ENCODE results near the gene ALPL.

ALPL gene

DNA sequence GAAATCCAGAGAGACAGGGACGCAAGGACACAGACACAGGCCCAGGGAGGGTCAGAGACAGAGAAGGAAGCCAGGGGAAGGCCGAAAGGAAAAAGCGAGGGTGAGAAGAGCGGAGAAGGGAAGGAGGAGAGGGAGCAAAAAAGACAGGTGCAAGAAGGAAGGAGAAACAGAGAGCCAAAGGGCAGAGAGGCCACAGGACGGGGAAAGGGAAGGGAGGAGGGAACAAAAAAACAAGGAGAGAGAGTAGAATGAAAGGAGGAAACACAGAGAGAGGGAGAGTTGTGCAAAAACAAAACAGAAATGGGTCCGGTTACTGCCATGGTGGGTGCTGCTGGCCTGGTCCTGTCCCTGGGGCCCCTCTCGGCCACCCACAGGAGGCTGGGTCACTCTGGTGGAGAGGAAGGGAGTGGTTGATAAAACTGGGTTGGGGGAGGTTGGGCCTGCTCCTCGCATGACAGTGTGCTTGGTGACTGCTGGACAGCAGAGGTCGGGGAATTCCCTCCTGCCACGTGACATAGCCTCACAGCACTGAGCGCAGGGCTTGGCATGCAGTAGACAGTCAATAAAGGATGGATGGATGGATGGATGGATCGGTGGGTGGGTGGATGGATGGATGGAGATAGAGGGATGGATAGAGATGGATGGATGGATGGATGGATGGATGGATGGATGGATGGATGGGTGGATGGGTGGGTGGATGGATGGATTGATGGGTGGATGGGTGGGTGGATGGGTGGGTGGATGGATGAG lies 95.2 kb downstream of the ALPL start:
- DNase-seq, result no peak

GRCh38 chr1:21605012-21605715 lies 95.9 kb downstream of the ALPL start:
- DNase-seq, result no peak

DNA sequence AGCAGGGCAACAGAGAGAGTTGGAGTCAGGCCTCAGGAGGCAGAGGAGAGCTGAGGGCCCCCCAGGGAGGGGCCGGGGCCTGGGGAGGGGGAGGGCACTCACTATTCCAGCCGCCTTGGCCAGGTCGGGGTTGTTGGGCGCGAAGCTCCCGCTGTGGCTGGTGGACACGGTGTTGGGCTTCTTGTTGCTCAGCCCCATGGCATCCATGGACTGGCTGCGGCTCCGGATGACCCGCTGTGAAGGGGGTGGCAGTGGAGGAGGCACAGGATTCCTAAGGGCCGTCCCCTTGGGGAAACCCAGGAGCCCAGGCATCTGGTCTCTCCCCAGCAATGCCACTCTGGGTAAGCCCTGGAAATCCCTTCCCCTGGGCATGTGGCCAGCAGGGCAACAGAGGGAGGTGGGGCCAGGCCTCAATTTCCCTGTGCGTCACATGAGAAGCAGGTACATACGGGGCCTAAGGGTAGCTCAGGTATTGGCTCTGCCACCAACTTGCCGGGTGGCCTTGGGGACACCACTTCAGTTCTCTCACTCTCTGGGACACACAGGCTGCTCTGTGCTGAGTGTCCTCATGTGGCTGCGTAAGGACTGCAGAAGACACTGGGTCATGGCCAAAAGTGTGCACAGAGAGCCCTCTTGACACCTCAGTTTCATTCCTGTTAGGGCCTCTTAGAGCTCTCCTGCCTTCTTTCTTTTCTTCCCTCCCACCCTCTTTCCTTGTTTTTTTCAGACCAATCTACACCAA lies 96.9 kb downstream of the ALPL start:
- DNase-seq, result no peak

- no peak for DNase-seq
These were observed 98.6 kb downstream of the ALPL start for GRCh38 chr1:21607549-21608529.

- no peak for DNase-seq
These were observed 99.6 kb downstream of the ALPL start for GRCh38 chr1:21608798-21609197.

DNA sequence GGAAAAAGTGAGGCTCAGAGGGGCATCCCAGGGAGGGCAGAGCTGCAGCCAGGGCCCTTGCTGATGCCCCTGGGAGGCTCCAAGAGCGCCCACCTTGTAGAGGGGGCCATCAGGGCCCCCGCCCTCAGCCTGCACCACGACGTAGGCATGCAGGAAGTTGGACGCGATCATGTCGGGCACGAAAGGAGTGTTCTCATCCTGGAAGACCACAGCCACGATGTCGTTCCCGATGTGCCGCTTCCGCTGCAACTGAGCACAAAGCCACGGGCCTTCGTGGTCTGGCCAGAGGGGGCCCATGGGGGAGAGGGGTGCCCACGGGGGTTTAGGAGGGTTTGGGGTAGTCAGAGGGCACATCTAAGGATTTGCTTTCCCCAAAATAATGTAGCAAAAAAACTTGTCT lies 100.8 kb downstream of the ALPL start:
- DNase-seq, result no peak

GRCh38 chr1:21610989-21611785 lies 102.0 kb downstream of the ALPL start:
- no peak for DNase-seq

GRCh38 chr1:21612057-21612456 lies 102.8 kb downstream of the ALPL start:
- no peak for DNase-seq

DNA sequence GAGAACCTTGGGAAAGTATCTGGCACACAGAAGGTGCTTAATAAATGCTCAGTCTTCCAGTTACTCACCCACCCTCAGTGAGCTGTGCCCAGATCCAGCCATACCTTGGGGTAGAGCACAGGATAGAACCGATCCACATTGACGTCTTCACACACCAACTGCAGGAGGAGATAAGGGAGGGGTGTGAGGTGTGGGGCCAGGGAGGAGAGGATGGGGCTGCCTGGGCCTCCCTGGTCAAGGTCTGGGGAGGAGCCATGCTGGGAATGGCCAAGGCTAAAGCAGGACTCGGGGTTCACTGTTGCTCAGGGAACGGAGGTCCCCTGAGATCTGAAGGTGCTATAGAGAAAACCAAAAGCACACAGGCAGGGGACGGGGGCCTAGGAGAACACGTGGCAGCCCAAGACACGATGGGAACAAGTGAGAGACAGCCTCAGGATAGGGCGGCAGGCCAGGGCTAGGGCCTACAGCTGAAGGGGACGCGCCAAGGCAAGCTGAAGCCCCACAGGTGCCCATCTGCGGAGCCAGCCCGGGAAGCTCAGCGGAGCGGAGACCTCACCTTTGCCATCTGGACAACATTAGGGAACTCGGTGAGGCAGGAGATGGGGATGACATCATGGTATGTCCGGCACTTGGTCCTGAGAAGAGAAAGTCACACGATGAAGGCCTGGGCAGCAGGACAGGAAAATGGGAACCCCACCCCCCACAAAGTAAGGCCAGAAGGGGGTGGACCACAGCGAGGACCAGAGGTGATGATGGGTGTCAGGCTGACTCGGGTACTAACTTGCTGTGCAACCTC lies 104.0 kb downstream of the ALPL start:
- DNase-seq, result no peak

- no peak for DNase-seq
These were observed 105.3 kb downstream of the ALPL start for GRCh38 chr1:21614419-21615115.

GRCh38 chr1:21616372-21616771 lies 107.1 kb downstream of the ALPL start:
- no peak for DNase-seq

DNA sequence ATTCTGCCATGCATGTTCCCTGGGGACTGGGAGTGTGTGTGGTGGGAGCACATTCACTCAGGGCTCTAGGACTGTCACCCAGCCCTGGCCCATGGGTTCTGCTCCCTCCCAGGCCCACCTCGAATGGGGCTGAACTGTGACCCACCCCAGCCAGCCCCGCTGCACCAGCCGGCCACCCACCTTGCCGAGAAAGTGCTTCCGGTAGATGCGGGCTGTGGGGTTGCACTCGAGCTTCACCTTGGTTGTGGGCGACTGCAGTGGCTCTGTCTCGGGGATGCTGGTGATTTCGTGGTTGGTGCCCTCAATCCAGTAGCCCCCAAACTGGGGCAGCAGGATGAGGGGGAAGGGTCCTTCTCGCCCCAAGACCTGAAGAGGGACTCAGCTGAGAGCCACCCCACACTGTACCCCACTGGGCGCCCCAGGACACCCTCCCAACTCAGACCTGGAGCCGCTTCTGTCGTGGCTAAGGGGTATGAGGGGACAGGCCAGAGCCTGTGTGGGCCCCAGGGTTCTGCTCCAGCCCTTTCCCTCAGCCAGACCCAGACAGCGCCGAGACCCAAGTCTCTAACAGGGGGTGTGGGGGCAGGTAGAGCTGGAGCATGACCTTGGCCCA lies 108.0 kb downstream of the ALPL start:
- no peak for DNase-seq

DNA sequence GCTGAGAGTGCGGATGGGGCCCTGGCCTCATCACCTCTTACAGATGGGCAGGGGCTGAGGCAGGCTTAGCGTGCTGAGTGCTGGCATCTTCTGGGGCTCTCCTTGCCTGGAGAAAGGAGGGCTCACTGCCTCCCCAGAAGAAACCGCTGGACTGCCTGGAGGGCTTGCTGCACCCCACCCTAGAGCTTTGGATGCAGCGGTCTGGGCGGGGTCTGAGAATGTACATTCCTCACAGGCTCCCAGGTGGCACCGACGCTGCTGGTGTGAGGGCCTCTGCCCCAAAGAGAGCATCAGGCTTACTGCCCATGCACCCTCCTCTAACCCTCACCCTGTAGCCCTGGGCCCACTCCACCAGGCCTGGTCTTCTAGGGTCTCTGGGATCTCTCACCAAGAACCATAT lies 108.8 kb downstream of the ALPL start:
- DNase-seq, result no peak

DNA sequence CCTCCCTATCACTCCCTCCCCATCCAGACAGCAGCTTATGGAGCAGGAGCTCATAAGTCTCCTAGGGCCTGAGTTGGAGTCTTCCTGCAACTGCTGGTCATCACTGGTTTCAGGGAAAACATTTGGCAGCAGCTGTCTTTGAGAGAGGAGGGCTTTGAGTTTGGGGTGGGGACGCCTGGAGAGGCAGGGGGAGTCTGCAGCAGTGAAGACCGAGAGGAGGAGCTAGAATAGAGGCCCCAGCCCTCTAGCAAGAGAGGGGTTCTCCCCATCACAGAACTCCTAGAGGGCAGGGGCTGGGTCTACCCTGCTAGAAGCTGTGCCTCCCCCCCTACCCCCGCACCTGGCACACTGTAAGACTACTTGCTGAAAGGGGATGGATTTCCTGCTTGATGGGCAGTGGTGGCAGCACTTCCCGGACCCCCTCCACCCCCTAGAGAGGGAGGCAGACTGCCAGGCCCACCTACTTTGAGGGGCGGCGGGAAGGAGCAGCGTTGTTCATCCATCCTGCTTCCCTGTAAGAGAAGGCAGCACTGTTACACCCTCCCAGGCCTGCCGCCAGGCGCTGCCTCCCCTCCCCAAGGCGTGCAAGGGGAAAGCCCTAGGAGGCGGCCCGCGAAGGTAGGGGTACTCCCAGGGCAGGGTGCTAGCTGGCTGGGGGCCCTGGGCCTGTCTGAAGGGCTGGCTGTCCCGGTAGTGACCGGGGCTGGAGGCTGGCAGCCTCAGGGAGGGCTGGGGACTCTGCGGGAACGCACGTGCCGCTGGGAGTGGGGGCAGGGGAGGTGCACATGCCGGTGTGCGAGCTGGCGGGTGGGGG lies 109.5 kb downstream of the ALPL start:
- no peak for DNase-seq

DNA sequence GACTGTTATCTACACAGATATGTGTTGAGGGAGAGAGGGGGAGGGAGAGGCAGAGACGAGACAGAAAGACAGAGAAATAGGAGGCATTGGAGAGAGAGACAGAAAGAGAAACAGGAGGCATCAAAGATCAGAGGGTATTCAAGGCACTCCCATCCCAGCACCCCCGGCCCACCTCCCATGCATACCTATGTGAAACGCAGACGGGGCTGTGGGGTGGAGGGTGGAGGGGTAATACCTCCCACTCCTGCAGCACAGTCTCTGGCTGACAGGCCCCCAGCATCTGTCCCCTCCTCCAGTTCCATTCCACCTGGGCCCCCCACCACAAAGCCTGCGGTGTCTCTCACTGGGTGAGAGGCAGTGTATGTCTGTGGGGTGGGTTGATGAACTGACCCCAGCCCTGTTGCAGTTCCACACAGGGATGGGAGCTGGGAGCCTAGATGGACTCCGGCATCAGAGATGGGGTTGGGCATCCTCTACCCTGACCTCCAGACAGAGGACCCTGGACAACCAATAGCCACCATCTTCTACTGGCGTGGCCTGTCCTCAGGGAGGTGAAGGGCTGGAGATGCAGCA lies 110.2 kb downstream of the ALPL start:
- no peak for DNase-seq

- DNase-seq, result no peak
These were observed 110.8 kb downstream of the ALPL start for GRCh38 chr1:21620011-21620410.

DNA sequence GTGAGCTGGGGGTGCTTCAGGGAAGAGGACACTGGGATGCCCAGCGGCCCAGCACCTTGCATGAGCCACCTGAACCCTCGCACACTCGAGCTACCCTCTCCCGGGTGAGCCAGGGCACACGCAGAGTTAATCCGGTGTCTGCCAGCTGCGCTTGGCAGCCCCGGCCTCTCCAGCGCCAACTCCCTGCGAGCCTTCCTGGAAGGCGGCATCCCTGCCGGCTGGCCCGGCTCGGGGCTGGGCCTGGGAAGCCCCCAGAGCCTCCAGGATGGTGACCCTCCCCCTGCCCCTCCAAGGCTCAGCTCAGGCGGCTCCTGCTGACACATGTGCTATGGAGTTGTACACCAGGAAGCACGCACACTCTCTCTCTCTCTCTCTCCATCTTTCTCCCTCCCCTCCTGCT lies 111.3 kb downstream of the ALPL start:
- DNase-seq, result no peak

DNA sequence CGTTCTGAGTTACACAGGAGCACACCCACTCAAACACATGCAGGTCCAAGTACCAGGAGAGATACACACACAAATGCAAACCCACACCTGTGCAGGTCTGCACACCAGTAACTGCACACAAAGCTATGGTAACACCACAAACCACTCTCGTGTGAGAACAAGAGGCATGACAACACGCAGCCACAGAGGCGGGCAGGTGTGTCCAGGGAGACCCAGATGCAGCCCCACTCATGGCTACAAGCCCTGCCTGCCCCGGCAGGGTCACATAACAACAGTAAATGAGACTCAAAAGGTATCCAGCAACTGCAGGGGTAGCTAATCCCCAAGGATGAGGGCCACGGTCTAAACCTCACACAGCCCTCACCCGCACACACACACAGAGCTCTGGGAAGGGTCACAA lies 111.8 kb downstream of the ALPL start:
- DNase-seq, result no peak
